ENCODE results near the gene THSD4.

The THSD4 gene

GRCh38 chr15:71780115-71780976, 665.1 kb downstream of the THSD4 start:
- no peaks in the 10 kb centered on the region for H3F3A ChIP-seq (ENCODE audit: insufficient read depth, low read length)
- H3K36me3 ChIP-seq (ENCODE audit: insufficient read depth, low read length), result no peaks in the 10 kb centered on the region
- no peak overlapping the region for H3K9ac ChIP-seq (ENCODE audit: low read length)
- H3K4me1 ChIP-seq (ENCODE audit: insufficient read depth, low read length, severe bottlenecking), result no peaks in the 10 kb centered on the region
- no peak for TF ChIP-seq EZH2 (IDR thresholded peaks at IDR 0.05; ENCODE audit: borderline replicate concordance, low read length)
- peak; percentile 88 for TF ChIP-seq CTCF (IDR thresholded peaks at IDR 0.05; ENCODE audit: low read length)
- H4K20me1 ChIP-seq (ENCODE audit: insufficient read depth, low read length), result no peaks in the 10 kb centered on the region
- no peak overlapping the region for H2AFZ ChIP-seq (ENCODE audit: low read length)
- H3K27ac ChIP-seq (ENCODE audit: low read depth, low read length, poor library complexity, severe bottlenecking), result no peak overlapping the region
- H3K9me3 ChIP-seq (ENCODE audit: low read length), result no peaks in the 10 kb centered on the region
- no peak overlapping the region for H3K4me3 ChIP-seq (ENCODE audit: low read depth, low read length, poor library complexity, severe bottlenecking)
- no peaks in the 10 kb centered on the region for H3K9me2 ChIP-seq (ENCODE audit: low read depth, low read length)
- no peak overlapping the region for H3K4me2 ChIP-seq (ENCODE audit: low read length)
- no peaks in the 10 kb centered on the region for H3K79me2 ChIP-seq (ENCODE audit: insufficient read depth, low read length)
- 0 out of 2 replicates have a peak, but pooled peaks cover 6% of the 10 kb centered on the region for H3K27me3 ChIP-seq (ENCODE audit: insufficient read depth, low read length)

- Histone ChIP-seq H2AFZ (ENCODE audit: low read length) (no peak overlapping the region), H3K79me2 (ENCODE audit: insufficient read depth, low read length) (no peaks in the 10 kb centered on the region), H3K4me3 (ENCODE audit: low read depth, low read length, poor library complexity, severe bottlenecking) (no peak overlapping the region), H3K9me3 (ENCODE audit: low read length) (no peaks in the 10 kb centered on the region), H3K9me2 (ENCODE audit: low read depth, low read length) (no peaks in the 10 kb centered on the region), H3K4me1 (ENCODE audit: insufficient read depth, low read length, severe bottlenecking) (no peaks in the 10 kb centered on the region), H3K9ac (ENCODE audit: low read length) (no peak overlapping the region), H3F3A (ENCODE audit: insufficient read depth, low read length) (no peaks in the 10 kb centered on the region), H4K20me1 (ENCODE audit: insufficient read depth, low read length) (no peaks in the 10 kb centered on the region), H3K4me2 (ENCODE audit: low read length) (no peak overlapping the region), H3K27ac (ENCODE audit: low read depth, low read length, poor library complexity, severe bottlenecking) (no peak overlapping the region), H3K27me3 (ENCODE audit: insufficient read depth, low read length) (0 out of 2 replicates have a peak, but pooled peaks cover 6% of the 10 kb centered on the region), H3K36me3 (ENCODE audit: insufficient read depth, low read length) (no peaks in the 10 kb centered on the region)
- no peak for TF ChIP-seq EZH2 (IDR thresholded peaks at IDR 0.05; ENCODE audit: borderline replicate concordance, low read length)
- TF ChIP-seq CTCF (IDR thresholded peaks at IDR 0.05; ENCODE audit: low read length), result no peak
These were observed 666.1 kb downstream of the THSD4 start for GRCh38 chr15:71781179-71781964.

GRCh38 chr15:71781965-71782265, 666.6 kb downstream of the THSD4 start:
- H4K20me1 ChIP-seq (ENCODE audit: insufficient read depth, low read length), result no peaks in the 10 kb centered on the region
- TF ChIP-seq CTCF (IDR thresholded peaks at IDR 0.05; ENCODE audit: low read length), result no peak
- no peak for TF ChIP-seq EZH2 (IDR thresholded peaks at IDR 0.05; ENCODE audit: borderline replicate concordance, low read length)
- H3K4me3 ChIP-seq (ENCODE audit: low read depth, low read length, poor library complexity, severe bottlenecking), result no peak overlapping the region

More at GRCh38 chr15:71781965-71782265, 666.6 kb downstream of the THSD4 start:
- Histone ChIP-seq H2AFZ (ENCODE audit: low read length) (no peak overlapping the region), H3K36me3 (ENCODE audit: insufficient read depth, low read length) (no peaks in the 10 kb centered on the region), H3K9ac (ENCODE audit: low read length) (no peak overlapping the region), H3K27ac (ENCODE audit: low read depth, low read length, poor library complexity, severe bottlenecking) (no peak overlapping the region), H3K9me2 (ENCODE audit: low read depth, low read length) (no peaks in the 10 kb centered on the region), H3F3A (ENCODE audit: insufficient read depth, low read length) (no peaks in the 10 kb centered on the region), H3K9me3 (ENCODE audit: low read length) (no peaks in the 10 kb centered on the region), H3K4me1 (ENCODE audit: insufficient read depth, low read length, severe bottlenecking) (no peaks in the 10 kb centered on the region), H3K79me2 (ENCODE audit: insufficient read depth, low read length) (no peaks in the 10 kb centered on the region), H3K27me3 (ENCODE audit: insufficient read depth, low read length) (0 out of 2 replicates have a peak, but pooled peaks cover 6% of the 10 kb centered on the region), H3K4me2 (ENCODE audit: low read length) (no peak overlapping the region)
